DMS153 treated with DMSO at 0.1 percent for 48 hours (cell line): ENCODE results near the gene PSD.

Experiments
- DNase-seq: peaks from one replicate; lab custom pipeline; 2025; ENCODE audit not compliant: unreplicated experiment; lab: John Stamatoyannopoulos, UW

PSD gene

GRCh38 chr10:102444851-102445250 lies 26.3 kb upstream of the PSD start:
- DNase-seq: no peak

- DNase-seq: no peak
These were observed 19.8 kb upstream of the PSD start for GRCh38 chr10:102438374-102438773.

GRCh38 chr10:102437515-102437914 lies 18.9 kb upstream of the PSD start:
- DNase-seq: no peak

GRCh38 chr10:102436312-102436711 lies 17.7 kb upstream of the PSD start:
- no peak for DNase-seq

- DNase-seq: no peak
These were observed 17.1 kb upstream of the PSD start for GRCh38 chr10:102435529-102436233.

GRCh38 chr10:102435133-102435497 lies 16.5 kb upstream of the PSD start:
- DNase-seq: no peak

- no peak for DNase-seq
These were observed 16.0 kb upstream of the PSD start for GRCh38 chr10:102434394-102435132.

GRCh38 chr10:102433619-102434046 lies 15.0 kb upstream of the PSD start:
- no peak for DNase-seq

GRCh38 chr10:102432162-102432950 lies 13.8 kb upstream of the PSD start, which contains the start of gene CUEDC2:
TSS of gene CUEDC2 (minus strand) at chr10:102432574. CDS start at chr10:102425188, 7,386 bp downstream.
- peak; percentile 89 for DNase-seq

- no peak for DNase-seq
These were observed 13.0 kb upstream of the PSD start for GRCh38 chr10:102431452-102432124.

- no peak for DNase-seq
These were observed 10.9 kb upstream of the PSD start for GRCh38 chr10:102429468-102429867.

GRCh38 chr10:102426803-102427287 lies 8.3 kb upstream of the PSD start:
- DNase-seq: no peak

GRCh38 chr10:102425444-102425843 lies 6.9 kb upstream of the PSD start:
- no peak for DNase-seq

- DNase-seq: no peak
These were observed 6.3 kb upstream of the PSD start for GRCh38 chr10:102424916-102425315.

- DNase-seq: no peak
These were observed 5.6 kb upstream of the PSD start for GRCh38 chr10:102424145-102424544.

- DNase-seq: no peak
These were observed 4.9 kb upstream of the PSD start for GRCh38 chr10:102423372-102423968.

GRCh38 chr10:102422545-102423129 lies 4.1 kb upstream of the PSD start:
- peak; percentile 51 for DNase-seq

GRCh38 chr10:102421757-102422512 lies 3.4 kb upstream of the PSD start:
- DNase-seq: no peak

GRCh38 chr10:102421507-102421756 lies 2.8 kb upstream of the PSD start:
- no peak for DNase-seq
